A549 (cell line): Measurements from ENCODE around the gene CEP112. TPM values are rescaled to one million over a fixed set of nuclear protein-coding genes. Genes with fewer than 3 reads are reported as not detected.

Source experiments
- ATAC-seq, 2 experiments: fragments of 200-7000 bp in 1 of 2; fragments of >200 bp in 1 of 2; cut with Nextera tagmentation in 1 of 2; cut with Tn5 transposase in 1 of 2; 3 replicates each; pipeline versions ENCODE4 v1.8.0 to v1.9.1; 2018 to 2020; ENCODE audit warnings: mild to moderate bottlenecking in 1 of 2, moderate library complexity in 1 of 2
- CTCF ChIA-PET: fragments of 300-600 bp; sonication (Branson Sonifier 250); formaldehyde crosslinking; extraction: SDS; loops from one replicate; lab custom pipeline; 2021; ENCODE audit warnings: antibody characterized with exemption, inconsistent platforms; lab: Yijun Ruan, JAX
- POLR2A ChIA-PET: fragments of 350-600 bp; formaldehyde crosslinking; extraction: SDS; loops from one replicate; lab custom pipeline; 2021; ENCODE audit warnings: antibody characterized with exemption, inconsistent platforms; lab: Yijun Ruan, JAX
- DNase-seq, 2 experiments: peaks; one replicate each; pipeline versions ENCODE4 v3.0.0 to v3.0.0-alpha.2; 2011 to 2016; ENCODE audit warnings: low read depth in 1 of 2, low spot score in 1 of 2
- FAIRE-seq: peaks from 2 replicates; lab custom pipeline; 2011; peaks lifted over from hg19 to GRCh38; lab: Jason Lieb, UNC
- H3K27ac ChIP-seq, 2 experiments: fragments of >200 bp; sonication (Bioruptor Twin); formaldehyde crosslinking; 3 replicates each; pipeline ENCODE4 v1.5.1; 2016 to 2017
- H3K4me1 ChIP-seq: fragments of >200 bp; sonication (Bioruptor Twin); formaldehyde crosslinking; 3 replicates; pipeline ENCODE4 v1.6.1; 2016
- H3K4me2 ChIP-seq: fragments of >200 bp; sonication (Bioruptor Twin); formaldehyde crosslinking; 3 replicates; pipeline ENCODE4 v1.6.1; 2016
- H3K4me3 ChIP-seq: fragments of >200 bp; sonication (Bioruptor Twin); formaldehyde crosslinking; 3 replicates; pipeline ENCODE4 v1.5.1; 2016
- H3K9me3 ChIP-seq: fragments of >200 bp; sonication (Bioruptor Twin); formaldehyde crosslinking; 3 replicates; pipeline ENCODE4 v1.6.1; 2016
- BHLHE40 ChIP-seq: IDR thresholded peaks from 2 replicates; pipeline ENCODE4 v1.6.1; 2012; ENCODE audit warnings: low read depth, low read length, inconsistent platforms
- CBX8 ChIP-seq: fragments of 200-600 bp; sonication (generic); IDR thresholded peaks from 2 replicates; pipeline ENCODE4 v1.6.1; 2016
- CHD2 ChIP-seq: fragments of 150-350 bp; IDR thresholded peaks from 2 replicates; pipeline ENCODE4 v1.6.1; 2014; ENCODE audit warnings: low read length; ENCODE audit not compliant: partially characterized antibody
- EHMT2 ChIP-seq: fragments of 200-600 bp; sonication (generic); IDR thresholded peaks from 2 replicates; pipeline ENCODE4 v1.6.1; 2016; ENCODE audit warnings: antibody characterized with exemption, low read depth, mild to moderate bottlenecking, moderate library complexity
- EP300 ChIP-seq, 2 experiments: fragments of >200 bp; sonication (Bioruptor Twin); formaldehyde crosslinking; IDR thresholded peaks; 2 replicates in 1 of 2; 3 replicates in 1 of 2; pipeline ENCODE4 v1.6.1; 2016 to 2017
- ESRRA ChIP-seq: fragments of 150-350 bp; IDR thresholded peaks from 2 replicates; pipeline ENCODE4 v1.6.1; 2014; ENCODE audit warnings: mild to moderate bottlenecking, low read length, borderline replicate concordance
- FOSL2 ChIP-seq, 2 experiments: fragments of 450-650 bp in 1 of 2; fragments of >200 bp in 1 of 2; sonication (Bioruptor Twin) in 1 of 2; formaldehyde crosslinking; IDR thresholded peaks; 2 replicates each; pipeline versions ENCODE4 v1.5.0 to v1.6.1; 2016 to 2020; ENCODE audit warnings: mild to moderate bottlenecking in 1 of 2, moderate library complexity in 1 of 2
- FOXS1 ChIP-seq: fragments of 250-450 bp; sonication (Bioruptor Pico); IDR thresholded peaks from 2 replicates; pipeline ENCODE4 v1.5.0; 2020; ENCODE audit warnings: mild to moderate bottlenecking, moderate library complexity
- HDAC2 ChIP-seq: fragments of 200-600 bp; sonication (generic); IDR thresholded peaks from 2 replicates; pipeline ENCODE4 v1.6.1; 2016
- HOXA7 ChIP-seq: fragments of 250-450 bp; sonication (Bioruptor Pico); IDR thresholded peaks from 2 replicates; pipeline ENCODE4 v1.5.0; 2020; ENCODE audit warnings: mild to moderate bottlenecking, moderate library complexity
- HOXB13 ChIP-seq: fragments of 250-450 bp; sonication (Bioruptor Pico); IDR thresholded peaks from 2 replicates; pipeline ENCODE4 v1.5.0; 2020; ENCODE audit warnings: low read depth, mild to moderate bottlenecking, moderate library complexity
- HOXB5 ChIP-seq: fragments of 250-450 bp; sonication (Bioruptor Pico); IDR thresholded peaks from 2 replicates; pipeline ENCODE4 v1.5.0; 2020; ENCODE audit warnings: mild to moderate bottlenecking, moderate library complexity
- JUNB ChIP-seq: fragments of >200 bp; sonication (Bioruptor Twin); formaldehyde crosslinking; IDR thresholded peaks from 2 replicates; pipeline ENCODE4 v1.6.1; 2016
- KDM5A ChIP-seq: fragments of 200-600 bp; sonication (generic); IDR thresholded peaks from 2 replicates; pipeline ENCODE4 v1.6.1; 2016; ENCODE audit warnings: antibody characterized with exemption, mild to moderate bottlenecking
- MAFK ChIP-seq: fragments of 450-650 bp; IDR thresholded peaks from 2 replicates; pipeline ENCODE4 v1.6.1; 2014; ENCODE audit not compliant: partially characterized antibody
- MAX ChIP-seq: IDR thresholded peaks from 2 replicates; pipeline ENCODE4 v1.6.1; 2012
- NFE2L2 ChIP-seq: fragments of 150-350 bp; conservative IDR thresholded peaks from 2 replicates; pipeline ENCODE4 v1.6.1; 2014; ENCODE audit warnings: low read length
- PBX3 ChIP-seq: IDR thresholded peaks from 2 replicates; pipeline ENCODE4 v1.6.1; 2012
- PHF8 ChIP-seq: fragments of 200-600 bp; sonication (generic); IDR thresholded peaks from 2 replicates; pipeline ENCODE4 v1.6.1; 2016; ENCODE audit warnings: low read depth, mild to moderate bottlenecking, antibody characterized with exemption, moderate library complexity, borderline replicate concordance
- RAD21 ChIP-seq, 2 experiments: fragments of >200 bp in 1 of 2; sonication (Bioruptor Twin) in 1 of 2; formaldehyde crosslinking in 1 of 2; IDR thresholded peaks in 1 of 2; conservative IDR thresholded peaks in 1 of 2; 2 replicates in 1 of 2; 3 replicates in 1 of 2; pipeline ENCODE4 v1.6.1; 2012 to 2018; ENCODE audit warnings: inconsistent platforms in 1 of 2
- RFX5 ChIP-seq: fragments of 450-650 bp; IDR thresholded peaks from 2 replicates; pipeline ENCODE4 v1.7.1; 2014; ENCODE audit warnings: antibody characterized with exemption, mild to moderate bottlenecking, moderate library complexity
- SREBF2 ChIP-seq: fragments of 450-650 bp; IDR thresholded peaks from 2 replicates; pipeline ENCODE4 v1.6.1; 2014; ENCODE audit warnings: mild to moderate bottlenecking, moderate library complexity
- TFCP2L1 ChIP-seq: fragments of 250-450 bp; sonication (Bioruptor Pico); IDR thresholded peaks from 2 replicates; pipeline ENCODE4 v1.5.0; 2021; ENCODE audit warnings: mild to moderate bottlenecking
- ZFP36 ChIP-seq: fragments of 450-650 bp; IDR thresholded peaks from 2 replicates; pipeline ENCODE4 v1.6.1; 2014; ENCODE audit warnings: borderline replicate concordance; ENCODE audit not compliant: partially characterized antibody
- WGBS: methylation state at CpG from one replicate; pipeline ENCODE4 v1.1.6; 2017; ENCODE audit errors: missing lambda C conversion rate; 5-methylcytosine and 5-hydroxymethylcytosine counted together
- polyA plus RNA-seq, 4 experiments: library from polyadenylated mRNA; depleted of rRNA in 3 of 4; stranded (reverse); fragments of >200 nt; fragmentation: RNase III in 1 of 4; extraction: RNeasy Plus Mini Kit Qiagen cat#74134 plus additional on column Dnase treatment in 1 of 4; gene quantifications; 2 replicates in 3 of 4; 3 replicates in 1 of 4; pipeline ENCODE4 v1.2.3, GENCODE V29; 2011 to 2017
- TF ChIP-seq, protein P1 (sequence below): fragments of >200 bp; sonication (Bioruptor Twin); formaldehyde crosslinking; IDR thresholded peaks from 3 replicates; pipeline ENCODE4 v1.5.1; 2016
- TF ChIP-seq, protein P2 (sequence below): fragments of >200 bp; sonication (Bioruptor Twin); formaldehyde crosslinking; IDR thresholded peaks from 3 replicates; pipeline ENCODE4 v1.6.1; 2016

Gene CEP112
- polyA plus RNA-seq, 2 of the 4 experiments (the other 2 are of a cell fraction), result 9.6 to 15.2 TPM

DNA sequence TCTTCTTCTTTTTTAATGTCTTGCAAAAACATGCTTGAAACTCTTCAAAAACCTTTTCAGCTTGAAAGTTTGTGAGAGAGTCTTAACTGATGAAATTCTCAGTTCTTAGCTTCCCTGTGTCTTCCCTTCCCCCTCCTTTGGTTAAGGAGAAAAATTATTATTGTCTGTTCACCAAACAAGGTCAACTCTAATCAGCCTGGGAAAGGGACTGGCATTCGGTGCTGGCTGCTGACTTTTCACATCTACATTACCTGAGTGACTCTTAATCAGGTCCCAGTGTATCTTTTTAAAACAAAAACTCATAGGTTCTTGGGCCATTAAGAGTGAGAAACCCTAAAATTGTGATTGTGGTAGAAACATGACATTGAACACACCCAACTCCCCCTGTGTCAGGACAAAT, 591.4 kb downstream of the CEP112 start:
- Histone ChIP-seq H3K4me2 (no peak overlapping the region), H3K27ac (no peak overlapping the region), H3K9me3 (no peaks in the 10 kb centered on the region), H3K4me3 (no peak overlapping the region), H3K4me1 (no peaks in the 10 kb centered on the region)
- no peak for DNase-seq
- ATAC-seq, result no peak
- TF ChIP-seq CHD2 (no peak), ESRRA (no peak), PBX3 (no peak), HOXB13 (CRISPR knock-in tag) (no peak), HOXA7 (CRISPR knock-in tag) (no peak), EP300 (IDR thresholded peaks at IDR 0.05) (no peak), HOXB5 (CRISPR knock-in tag) (no peak), TFCP2L1 (CRISPR knock-in tag) (no peak)
- TF ChIP-seq, protein P1, sequence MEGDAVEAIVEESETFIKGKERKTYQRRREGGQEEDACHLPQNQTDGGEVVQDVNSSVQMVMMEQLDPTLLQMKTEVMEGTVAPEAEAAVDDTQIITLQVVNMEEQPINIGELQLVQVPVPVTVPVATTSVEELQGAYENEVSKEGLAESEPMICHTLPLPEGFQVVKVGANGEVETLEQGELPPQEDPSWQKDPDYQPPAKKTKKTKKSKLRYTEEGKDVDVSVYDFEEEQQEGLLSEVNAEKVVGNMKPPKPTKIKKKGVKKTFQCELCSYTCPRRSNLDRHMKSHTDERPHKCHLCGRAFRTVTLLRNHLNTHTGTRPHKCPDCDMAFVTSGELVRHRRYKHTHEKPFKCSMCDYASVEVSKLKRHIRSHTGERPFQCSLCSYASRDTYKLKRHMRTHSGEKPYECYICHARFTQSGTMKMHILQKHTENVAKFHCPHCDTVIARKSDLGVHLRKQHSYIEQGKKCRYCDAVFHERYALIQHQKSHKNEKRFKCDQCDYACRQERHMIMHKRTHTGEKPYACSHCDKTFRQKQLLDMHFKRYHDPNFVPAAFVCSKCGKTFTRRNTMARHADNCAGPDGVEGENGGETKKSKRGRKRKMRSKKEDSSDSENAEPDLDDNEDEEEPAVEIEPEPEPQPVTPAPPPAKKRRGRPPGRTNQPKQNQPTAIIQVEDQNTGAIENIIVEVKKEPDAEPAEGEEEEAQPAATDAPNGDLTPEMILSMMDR, result no peak
- TF ChIP-seq, protein P2, sequence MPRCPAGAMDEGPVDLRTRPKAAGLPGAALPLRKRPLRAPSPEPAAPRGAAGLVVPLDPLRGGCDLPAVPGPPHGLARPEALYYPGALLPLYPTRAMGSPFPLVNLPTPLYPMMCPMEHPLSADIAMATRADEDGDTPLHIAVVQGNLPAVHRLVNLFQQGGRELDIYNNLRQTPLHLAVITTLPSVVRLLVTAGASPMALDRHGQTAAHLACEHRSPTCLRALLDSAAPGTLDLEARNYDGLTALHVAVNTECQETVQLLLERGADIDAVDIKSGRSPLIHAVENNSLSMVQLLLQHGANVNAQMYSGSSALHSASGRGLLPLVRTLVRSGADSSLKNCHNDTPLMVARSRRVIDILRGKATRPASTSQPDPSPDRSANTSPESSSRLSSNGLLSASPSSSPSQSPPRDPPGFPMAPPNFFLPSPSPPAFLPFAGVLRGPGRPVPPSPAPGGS, result no peak
- ChIA-PET CTCF (interaction anchor here (0.9 kb wide), 1 partner anchor 263 kb away, joined by 3 read pairs; no protein-coding TSS in a partner anchor), POLR2A (no interaction called here)
- WGBS, result 22% methylated on average over 1 of the region's 1 CpG
- no peak for FAIRE-seq

GRCh38 chr17:65599650-65600049, 592.3 kb downstream of the CEP112 start:
- 60% methylated on average over 5 of the region's 5 CpGs for WGBS
- CTCF ChIA-PET, result no interaction called here
- POLR2A ChIA-PET, result no interaction called here
- no peak overlapping the region for H3K27ac ChIP-seq
- no peak overlapping the region for H3K4me2 ChIP-seq
- no peak overlapping the region for H3K4me3 ChIP-seq
- H3K4me1 ChIP-seq, result no peaks in the 10 kb centered on the region
- FAIRE-seq (no peak), DNase-seq (no peak), ATAC-seq (no peak)
- H3K9me3 ChIP-seq, result no peaks in the 10 kb centered on the region
- TF ChIP-seq CHD2 (no peak), FOSL2 (IDR thresholded peaks at IDR 0.05) (no peak), FOSL2 (CRISPR knock-in tag; IDR thresholded peaks at IDR 0.05) (no peak), HDAC2 (no peak), MAFK (no peak), ESRRA (no peak), PHF8 (no peak), EHMT2 (no peak), EP300 (IDR thresholded peaks at IDR 0.05) (no peak), CBX8 (no peak), ZFP36 (no peak), KDM5A (no peak), FOXS1 (no peak), BHLHE40 (no peak), MAX (no peak), SREBF2 (no peak)

DNA sequence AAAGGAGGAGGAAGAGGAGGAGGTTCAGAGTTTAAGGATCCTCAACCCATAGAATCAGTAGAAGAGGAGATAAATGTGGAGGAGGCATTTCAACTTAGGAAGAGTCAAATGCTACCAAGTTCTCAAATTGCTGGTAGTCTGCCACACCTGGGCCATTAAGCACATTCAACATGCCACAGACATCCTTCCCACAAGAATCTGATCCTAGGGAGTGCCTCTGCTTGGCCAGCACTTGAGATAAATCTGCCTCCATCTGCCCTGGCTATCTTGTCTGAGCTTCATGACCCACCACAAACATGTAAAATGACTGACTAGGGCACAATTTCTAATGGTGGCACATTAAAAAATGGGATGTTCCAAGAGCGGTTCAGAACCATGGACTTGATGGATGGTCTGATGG, 593.2 kb downstream of the CEP112 start:
- no peak for ATAC-seq
- Histone ChIP-seq H3K9me3 (no peaks in the 10 kb centered on the region), H3K4me1 (no peaks in the 10 kb centered on the region), H3K4me3 (no peak overlapping the region), H3K27ac (no peak overlapping the region), H3K4me2 (no peak overlapping the region)
- POLR2A ChIA-PET, result no interaction called here
- TF ChIP-seq HOXB13 (CRISPR knock-in tag), result no peak
- no peak for TF ChIP-seq JUNB
- TF ChIP-seq RAD21 (conservative IDR thresholded peaks at IDR 0.05 in 1 of 2, IDR thresholded peaks at IDR 0.05 in 1 of 2), result no peak
- TF ChIP-seq HOXA7 (CRISPR knock-in tag), result no peak
- TF ChIP-seq, protein P2, result no peak
- TF ChIP-seq NFE2L2, result no peak
- TF ChIP-seq RFX5, result no peak
- WGBS, result 91% methylated on average over 1 of the region's 1 CpG
- DNase-seq, result no peak
- CTCF ChIA-PET, result interaction anchor here (0.6 kb wide), 1 partner anchor 11 kb away, joined by 3 read pairs; no protein-coding TSS in a partner anchor
- FAIRE-seq, result no peak
